HG03571 (cell line): ENCODE data around the gene SYT7.

Source experiments
- ATAC-seq: cut with Tn5 transposase; IDR thresholded peaks from one replicate; pipeline ENCODE4 v1.9.1; 2021; ENCODE audit not compliant: unreplicated experiment

The SYT7 gene

GRCh38 chr11:61609000-61609979 is 28.4 kb upstream of the SYT7 start:
- no peak for ATAC-seq

- no peak for ATAC-seq
Measured at GRCh38 chr11:61607920-61608599, 27.2 kb upstream of the SYT7 start.

GRCh38 chr11:61607426-61607825 is 26.6 kb upstream of the SYT7 start:
- no peak for ATAC-seq

GRCh38 chr11:61603667-61604066 is 22.8 kb upstream of the SYT7 start:
- no peak for ATAC-seq

GRCh38 chr11:61602775-61603569 is 22.1 kb upstream of the SYT7 start:
- ATAC-seq: no peak

- ATAC-seq: no peak
Measured at GRCh38 chr11:61601512-61601911, 20.6 kb upstream of the SYT7 start.

- ATAC-seq: no peak
Measured at GRCh38 chr11:61599968-61600710, 19.3 kb upstream of the SYT7 start.

- no peak for ATAC-seq
Measured at GRCh38 chr11:61598886-61599868, 18.3 kb upstream of the SYT7 start.

GRCh38 chr11:61598374-61598773 is 17.5 kb upstream of the SYT7 start:
- no peak for ATAC-seq

GRCh38 chr11:61596990-61597389 is 16.1 kb upstream of the SYT7 start:
- no peak for ATAC-seq

- no peak for ATAC-seq
Measured at GRCh38 chr11:61596542-61596941, 15.7 kb upstream of the SYT7 start.

- ATAC-seq: no peak
Measured at GRCh38 chr11:61594907-61595257, 14.0 kb upstream of the SYT7 start.

- ATAC-seq: no peak
Measured at GRCh38 chr11:61593151-61593550, 12.3 kb upstream of the SYT7 start.

- ATAC-seq: no peak
Measured at GRCh38 chr11:61592176-61592575, 11.3 kb upstream of the SYT7 start.

- ATAC-seq: no peak
Measured at GRCh38 chr11:61589961-61590360, 9.1 kb upstream of the SYT7 start.

GRCh38 chr11:61588728-61589191 is 7.9 kb upstream of the SYT7 start:
- no peak for ATAC-seq

- no peak for ATAC-seq
Measured at GRCh38 chr11:61587951-61588727, 7.3 kb upstream of the SYT7 start.

- no peak for ATAC-seq
Measured at GRCh38 chr11:61587541-61587941, 6.7 kb upstream of the SYT7 start.
